ENCODE measurements around the gene LMOD2.

GRCh38 chr7:123662755-123663154 lies 7.1 kb downstream of the LMOD2 start:
- TF ChIP-seq CTCF (IDR thresholded peaks at IDR 0.05) (no peak), POLR2AphosphoS5 (IDR thresholded peaks at IDR 0.05) (no peak), POLR2A (IDR thresholded peaks at IDR 0.05) (no peak)
